Iris pigment epithelial cell (primary cell): Measurements from ENCODE around the gene NELL2.
"Not testable (repeated sequence)": the region's sequence is repeated elsewhere in the genome, so short reads cannot be mapped to it uniquely, and the experiment has no call there.

Experiments
- DNase-seq: peaks from one replicate; pipeline ENCODE4 v3.0.0-alpha.2; 2011; ENCODE audit warnings: low read depth

Gene NELL2

GRCh38 chr12:44694017-44694416 lies 182.1 kb downstream of the NELL2 start:
- no peak for DNase-seq

GRCh38 chr12:44689587-44689986 lies 186.5 kb downstream of the NELL2 start:
- DNase-seq, result no peak

- DNase-seq, result not testable (repeated sequence)
Observed at GRCh38 chr12:44686821-44687432, 189.2 kb downstream of the NELL2 start.

- no peak for DNase-seq
Observed at GRCh38 chr12:44677724-44678123, 198.4 kb downstream of the NELL2 start.

GRCh38 chr12:44674875-44675274 lies 201.2 kb downstream of the NELL2 start:
- no peak for DNase-seq

GRCh38 chr12:44673811-44674210 lies 202.3 kb downstream of the NELL2 start:
- no peak for DNase-seq

- DNase-seq, result no peak
Observed at GRCh38 chr12:44672042-44672441, 204.1 kb downstream of the NELL2 start.

- DNase-seq, result no peak
Observed at GRCh38 chr12:44668443-44668842, 207.7 kb downstream of the NELL2 start.

GRCh38 chr12:44667461-44667860 lies 208.7 kb downstream of the NELL2 start:
- DNase-seq, result no peak

- no peak for DNase-seq
Observed at GRCh38 chr12:44663291-44663690, 212.8 kb downstream of the NELL2 start.

- no peak for DNase-seq
Observed at GRCh38 chr12:44655846-44656245, 220.3 kb downstream of the NELL2 start.

GRCh38 chr12:44654646-44655639 lies 221.2 kb downstream of the NELL2 start:
- DNase-seq, result no peak

- no peak for DNase-seq
Observed at GRCh38 chr12:44653861-44654527, 222.1 kb downstream of the NELL2 start.

GRCh38 chr12:44649693-44650092 lies 226.4 kb downstream of the NELL2 start:
- no peak for DNase-seq

GRCh38 chr12:44647917-44648690 lies 228.0 kb downstream of the NELL2 start:
- DNase-seq, result no peak

- DNase-seq, result no peak
Observed at GRCh38 chr12:44640427-44641190, 235.5 kb downstream of the NELL2 start.

- no peak for DNase-seq
Observed at GRCh38 chr12:44637875-44638274, 238.2 kb downstream of the NELL2 start.

GRCh38 chr12:44628180-44628579 lies 247.9 kb downstream of the NELL2 start:
- no peak for DNase-seq

GRCh38 chr12:44627387-44628166 lies 248.5 kb downstream of the NELL2 start:
- no peak for DNase-seq

- no peak for DNase-seq
Observed at GRCh38 chr12:44626883-44627282, 249.2 kb downstream of the NELL2 start.
